SK-N-MC (cell line): Measurements from ENCODE around the gene TAF1B.

Experiments
- DNase-seq: peaks from one replicate; pipeline ENCODE4 v3.0.0-alpha.2; 2011; ENCODE audit warnings: low read depth, low spot score
- H3K27ac ChIP-seq: fragments of 200-600 bp; sonication (generic); 2 replicates; pipeline ENCODE4 v1.5.1; 2016; ENCODE audit warnings: mixed run types
- H3K36me3 ChIP-seq: fragments of 200-600 bp; sonication (generic); 2 replicates; pipeline ENCODE4 v1.6.1; 2017; ENCODE audit warnings: antibody characterized with exemption, low read length, mixed read lengths; ENCODE audit not compliant: insufficient read depth
- H3K4me3 ChIP-seq: fragments of 200-600 bp; sonication (generic); 2 replicates; pipeline ENCODE4 v1.5.1; 2016
- H3K9ac ChIP-seq: fragments of 200-600 bp; sonication (generic); 2 replicates; pipeline ENCODE4 v1.8.0; 2017; ENCODE audit warnings: mixed run types, mixed read lengths; ENCODE audit not compliant: insufficient read length
- H3K9me3 ChIP-seq: fragments of 200-600 bp; sonication (generic); 2 replicates; pipeline ENCODE4 v1.6.1; 2017; ENCODE audit warnings: low read depth, mild to moderate bottlenecking, antibody characterized with exemption, low read length, moderate library complexity, mixed read lengths
- EZH2 ChIP-seq: fragments of 200-600 bp; sonication (generic); IDR thresholded peaks from one replicate; pipeline ENCODE4 v1.6.1; 2017; ENCODE audit warnings: antibody characterized with exemption
- FOXP2 ChIP-seq: optimal IDR thresholded peaks from 2 replicates; pipeline ENCODE3; 2011; ENCODE audit warnings: mild to moderate bottlenecking, moderate library complexity; ENCODE audit not compliant: insufficient read depth; ENCODE audit errors: extremely low read length, control extremely low read depth
- POLR2AphosphoS5 ChIP-seq: IDR thresholded peaks from 2 replicates; pipeline ENCODE4 v1.6.1; 2012; ENCODE audit warnings: mild to moderate bottlenecking, low read depth, low read length, borderline replicate concordance

The TAF1B gene

DNA sequence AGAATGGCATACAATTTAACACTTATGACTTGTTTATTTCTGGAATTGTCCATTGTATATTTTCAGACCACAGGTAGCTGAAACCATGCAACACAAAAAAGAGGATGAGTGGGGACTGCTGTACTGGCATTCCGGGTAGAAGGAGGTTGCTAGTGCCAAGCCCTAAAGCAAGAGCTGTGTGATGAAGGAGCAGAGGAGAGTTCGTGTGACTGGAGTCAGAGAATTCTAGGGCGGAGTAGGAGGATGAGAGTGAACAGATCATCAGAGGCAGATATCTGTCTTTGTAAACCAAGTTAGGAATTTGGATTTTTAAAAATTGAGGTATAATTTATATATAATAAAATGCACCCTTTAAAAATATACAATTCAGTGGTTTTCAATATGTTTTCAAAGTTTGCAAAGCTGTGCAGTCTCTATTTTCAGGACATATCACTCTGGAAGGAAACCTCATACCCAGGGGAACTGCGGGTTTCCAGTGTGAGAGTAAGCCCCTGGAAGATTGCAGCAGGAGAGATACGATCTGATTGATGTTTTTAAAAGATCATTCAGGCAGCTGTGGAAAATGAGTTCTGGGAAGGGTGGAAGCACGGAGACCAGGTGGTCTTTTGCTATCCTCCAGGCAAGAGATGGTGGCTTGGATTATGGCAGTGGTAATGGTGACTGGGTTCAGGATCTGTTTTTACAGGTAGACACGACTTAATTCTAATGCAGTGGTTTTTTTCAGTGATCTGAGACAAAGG lies 36.4 kb downstream of the TAF1B start:
- Histone ChIP-seq H3K4me3 (no peak overlapping the region), H3K9me3 (no peaks in the 10 kb centered on the region), H3K9ac (no peak overlapping the region), H3K27ac (no peak overlapping the region), H3K36me3 (peaks cover 72% of the 10 kb centered on the region)
- no peak for DNase-seq
- no peak for TF ChIP-seq FOXP2

GRCh38 chr2:9883897-9884296 lies 40.6 kb downstream of the TAF1B start:
- H3K36me3 ChIP-seq, result peaks cover 74% of the 10 kb centered on the region

DNA sequence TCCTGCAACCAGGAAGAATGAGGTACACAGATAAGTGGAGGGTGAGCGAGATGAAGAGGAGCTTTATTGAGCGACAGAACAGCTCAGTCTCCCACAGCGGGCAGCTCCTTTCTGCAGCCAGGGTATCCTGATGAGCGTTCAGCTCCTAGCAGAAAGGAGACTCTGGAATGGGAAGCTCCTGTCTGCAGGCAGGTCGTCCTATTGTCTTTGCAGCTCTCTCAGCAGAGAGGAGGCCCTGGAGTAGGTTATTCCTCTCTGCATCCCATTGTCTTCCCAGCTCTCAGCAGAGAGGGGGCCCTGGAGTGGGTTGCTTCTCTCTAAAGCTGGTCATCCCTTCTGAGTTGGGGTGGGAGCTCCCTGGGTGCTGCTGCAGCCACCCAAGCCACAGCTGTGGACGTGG lies 41.2 kb downstream of the TAF1B start:
- H3K27ac ChIP-seq, result no peak overlapping the region
- H3K9me3 ChIP-seq, result no peaks in the 10 kb centered on the region
- no peak overlapping the region for H3K4me3 ChIP-seq
- no peak for DNase-seq
- peaks cover 73% of the 10 kb centered on the region for H3K36me3 ChIP-seq
- no peak overlapping the region for H3K9ac ChIP-seq
- TF ChIP-seq FOXP2 (no peak), POLR2AphosphoS5 (no peak)

More at GRCh38 chr2:9883897-9884296, 40.6 kb downstream of the TAF1B start:
- TF ChIP-seq POLR2AphosphoS5 (no peak), EZH2 (no peak), FOXP2 (no peak)
- no peak for DNase-seq
- Histone ChIP-seq H3K9me3 (no peaks in the 10 kb centered on the region), H3K27ac (no peak overlapping the region), H3K9ac (no peak overlapping the region), H3K4me3 (no peak overlapping the region)

- peak overlapping the region; percentile 15; the same call in 1 of the 2 replicates for H3K27ac ChIP-seq
- H3K9ac ChIP-seq, result no peak overlapping the region
Observed at GRCh38 chr2:9885036-9885684, 41.9 kb downstream of the TAF1B start.

GRCh38 chr2:9887513-9887912 lies 44.2 kb downstream of the TAF1B start:
- Histone ChIP-seq H3K9ac (no peak overlapping the region), H3K4me3 (no peak overlapping the region), H3K27ac (no peak overlapping the region), H3K36me3 (peaks cover 73% of the 10 kb centered on the region), H3K9me3 (no peaks in the 10 kb centered on the region)
- no peak for TF ChIP-seq EZH2
- TF ChIP-seq FOXP2, result no peak
- TF ChIP-seq POLR2AphosphoS5, result no peak
- no peak for DNase-seq

More at GRCh38 chr2:9885036-9885684, 41.9 kb downstream of the TAF1B start:
- TF ChIP-seq EZH2 (no peak), FOXP2 (no peak), POLR2AphosphoS5 (no peak)
- Histone ChIP-seq H3K36me3 (peaks cover 66% of the 10 kb centered on the region), H3K9me3 (no peaks in the 10 kb centered on the region), H3K4me3 (no peak overlapping the region)
- no peak for DNase-seq

GRCh38 chr2:9889812-9890261 lies 46.6 kb downstream of the TAF1B start:
- no peak for TF ChIP-seq POLR2AphosphoS5
- no peak for TF ChIP-seq FOXP2
- TF ChIP-seq EZH2, result no peak
- no peak for DNase-seq
- Histone ChIP-seq H3K9me3 (no peaks in the 10 kb centered on the region), H3K9ac (no peak overlapping the region), H3K36me3 (peaks cover 56% of the 10 kb centered on the region), H3K4me3 (no peak overlapping the region), H3K27ac (no peak overlapping the region)

DNA sequence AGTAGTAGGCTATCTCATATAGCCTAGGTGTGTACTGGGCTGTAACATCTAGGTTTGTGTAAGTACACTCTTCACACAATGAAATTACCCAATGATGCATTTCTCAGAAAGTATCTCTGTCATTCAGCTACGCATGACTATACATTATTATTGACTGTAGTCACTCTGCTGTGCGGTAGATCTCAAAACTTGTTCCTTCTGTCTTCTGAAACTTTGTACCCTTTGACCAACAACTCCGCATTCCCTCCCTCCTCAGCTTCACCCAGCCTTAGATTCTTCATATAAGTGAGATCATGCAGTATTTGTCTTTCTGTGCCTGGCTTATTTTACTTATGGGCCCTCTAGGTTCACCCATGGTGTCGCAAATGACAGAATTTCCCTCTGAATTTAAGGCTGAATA lies 49.0 kb downstream of the TAF1B start:
- H3K36me3 ChIP-seq, result peaks cover 33% of the 10 kb centered on the region

GRCh38 chr2:9895669-9896590 lies 52.7 kb downstream of the TAF1B start:
- no peaks in the 10 kb centered on the region for H3K9me3 ChIP-seq
- peaks cover 15% of the 10 kb centered on the region for H3K36me3 ChIP-seq
- no peak overlapping the region for H3K9ac ChIP-seq
- DNase-seq, result no peak
- no peak overlapping the region for H3K4me3 ChIP-seq
- TF ChIP-seq EZH2, result no peak
- TF ChIP-seq POLR2AphosphoS5, result no peak
- no peak for TF ChIP-seq FOXP2
- peak overlapping the region; percentile 44; the same call in 1 of the 2 replicates for H3K27ac ChIP-seq

More for the DNA sequence above, 49.0 kb downstream of the TAF1B start:
- H3K9ac ChIP-seq, result no peak overlapping the region
- no peak overlapping the region for H3K4me3 ChIP-seq
- no peaks in the 10 kb centered on the region for H3K9me3 ChIP-seq
- TF ChIP-seq EZH2 (no peak), FOXP2 (no peak), POLR2AphosphoS5 (no peak)
- no peak for DNase-seq
- no peak overlapping the region for H3K27ac ChIP-seq
